Measurements from ENCODE around the gene ALKBH5. TPM values are rescaled to one million over a fixed set of nuclear protein-coding genes. Genes with fewer than 3 reads are reported as not detected.
A peak's percentile ranks its signal among the peaks of the same experiment; 100 is the strongest.

Gene ALKBH5
- polyA plus RNA-seq, 2 of the 4 experiments (the other 2 are of a cell fraction), result 57.9 to 105 TPM

- FAIRE-seq (peak; percentile 86), ATAC-seq (peak; percentile 87 to 95), DNase-seq (ENCODE audit: low read depth in 1 of 2, low spot score in 1 of 2) (peak; percentile 71 to 97)
- CTCF ChIA-PET, result interaction anchor here (0.6 to 7.1 kb wide), 33 partner anchors 8 to 157 kb away, joined by 3 to 106 read pairs (median 4); partner anchors contain the start of genes MIEF2 and SHMT1
- POLR2A ChIA-PET, result interaction anchor here (0.7 kb wide), 1 partner anchor 42 kb away, joined by 11 read pairs; no protein-coding TSS in a partner anchor
- no peaks in the 10 kb centered on the region for H3K9me3 ChIP-seq
- peaks cover 7% of the 10 kb centered on the region; the same call in 2 of the 3 replicates for H3K4me1 ChIP-seq
- 5% methylated on average over 6 of the region's 6 CpGs for WGBS (ENCODE audit: missing lambda C conversion rate)
- H3K4me2 ChIP-seq, result no peak overlapping the region
- H3K27ac ChIP-seq, result no peak overlapping the region
- TF ChIP-seq CTCF (IDR thresholded peaks at IDR 0.05) (peak; percentile 85), CBX8 (IDR thresholded peaks at IDR 0.05) (no peak), SMC3 (IDR thresholded peaks at IDR 0.05) (peak; percentile 65), FOSL2 (IDR thresholded peaks at IDR 0.05) (no peak), FOSL2 (CRISPR knock-in tag; IDR thresholded peaks at IDR 0.05) (no peak), GATA3 (IDR thresholded peaks at IDR 0.05; ENCODE audit: borderline replicate concordance) (no peak), RAD21 (conservative IDR thresholded peaks at IDR 0.05 in 1 of 2, IDR thresholded peaks at IDR 0.05 in 1 of 2) (peak; percentile 84 to 93), JUNB (IDR thresholded peaks at IDR 0.05) (no peak)
- H3K4me3 ChIP-seq, result no peak overlapping the region
These were observed 33.9 kb downstream of the ALKBH5 start for GRCh38 chr17:18217412-18218015.

- 72% methylated on average over 4 of the region's 4 CpGs for WGBS (ENCODE audit: missing lambda C conversion rate)
- CTCF ChIA-PET, result interaction anchor here (1.0 to 7.1 kb wide), 9 partner anchors 12 to 104 kb away, joined by 3 to 106 read pairs (median 6); no protein-coding TSS in a partner anchor
These were observed 35.3 kb downstream of the ALKBH5 start for GRCh38 chr17:18218756-18219415.

More at GRCh38 chr17:18218756-18219415, 35.3 kb downstream of the ALKBH5 start:
- FAIRE-seq (no peak), DNase-seq (ENCODE audit: low read depth in 1 of 2, low spot score in 1 of 2) (no peak), ATAC-seq (peak; percentile 23 to 40; a peak in 4 of 6 replicates)
- no peak for TF ChIP-seq RARB (CRISPR knock-in tag; IDR thresholded peaks at IDR 0.05)
- no peak for TF ChIP-seq ESRRA (IDR thresholded peaks at IDR 0.05; ENCODE audit: borderline replicate concordance, low read length)
- TF ChIP-seq CBX2 (IDR thresholded peaks at IDR 0.05; ENCODE audit: borderline replicate concordance, low read depth), result no peak
- TF ChIP-seq EP300 (IDR thresholded peaks at IDR 0.05), result no peak
- TF ChIP-seq MAX (IDR thresholded peaks at IDR 0.05), result no peak
- TF ChIP-seq CHD2 (IDR thresholded peaks at IDR 0.05; ENCODE audit: low read length, partially characterized antibody), result no peak
- no peak for TF ChIP-seq REST (IDR thresholded peaks at IDR 0.05)
- no peak for TF ChIP-seq EHF (CRISPR knock-in tag; IDR thresholded peaks at IDR 0.05)
- no peak for TF ChIP-seq ZFP36 (IDR thresholded peaks at IDR 0.05; ENCODE audit: borderline replicate concordance, partially characterized antibody)
- TF ChIP-seq NFE2L2 (conservative IDR thresholded peaks at IDR 0.05; ENCODE audit: low read length), result no peak
- POLR2A ChIA-PET, result interaction anchor here (1.0 kb wide), 1 partner anchor 36 kb away, joined by 3 read pairs; the partner anchor contains the start of gene ALKBH5
- no peak overlapping the region for H3K4me2 ChIP-seq
- H3K4me1 ChIP-seq, result peaks cover 7% of the 10 kb centered on the region; the same call in 2 of the 3 replicates
- no peaks in the 10 kb centered on the region for H3K9me3 ChIP-seq
- H3K27ac ChIP-seq, result no peak overlapping the region
- H3K4me3 ChIP-seq, result no peak overlapping the region
